GM19397 (cell line): ENCODE data around the gene UNC45B.
"Not testable (repeated sequence)": the region's sequence is repeated elsewhere in the genome, so short reads cannot be mapped to it uniquely, and the experiment has no call there.

ENCODE experiments used
- ATAC-seq: cut with Tn5 transposase; IDR thresholded peaks from one replicate; pipeline ENCODE4 v1.9.1; 2021; ENCODE audit warnings: mild to moderate bottlenecking, moderate library complexity; ENCODE audit not compliant: unreplicated experiment

The UNC45B gene

DNA sequence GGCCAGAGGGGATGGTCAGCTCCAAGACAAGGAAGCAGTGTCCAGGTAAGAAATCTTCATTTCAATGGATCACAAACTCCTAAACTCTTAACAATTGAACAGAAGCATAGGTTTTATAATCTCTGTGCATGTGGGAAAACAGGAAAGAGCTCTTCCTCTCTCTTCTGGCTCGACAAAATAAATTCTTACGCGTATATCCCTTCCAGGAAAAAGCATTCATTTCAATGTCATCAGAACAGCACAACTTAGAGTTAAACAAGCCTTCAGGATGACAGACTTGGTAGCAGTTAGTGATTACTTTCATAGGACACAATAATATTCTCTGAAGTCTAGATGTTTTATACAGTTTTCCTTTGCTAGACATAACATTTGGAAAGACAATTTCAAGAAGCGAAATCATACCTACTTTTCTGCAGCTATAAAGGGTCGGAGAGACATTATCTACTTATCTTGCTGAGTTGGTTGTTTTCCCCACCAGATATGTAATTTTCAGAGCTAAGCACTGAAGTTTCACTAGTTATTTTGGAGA is 65.9 kb downstream of the UNC45B start:
- no peak for ATAC-seq

DNA sequence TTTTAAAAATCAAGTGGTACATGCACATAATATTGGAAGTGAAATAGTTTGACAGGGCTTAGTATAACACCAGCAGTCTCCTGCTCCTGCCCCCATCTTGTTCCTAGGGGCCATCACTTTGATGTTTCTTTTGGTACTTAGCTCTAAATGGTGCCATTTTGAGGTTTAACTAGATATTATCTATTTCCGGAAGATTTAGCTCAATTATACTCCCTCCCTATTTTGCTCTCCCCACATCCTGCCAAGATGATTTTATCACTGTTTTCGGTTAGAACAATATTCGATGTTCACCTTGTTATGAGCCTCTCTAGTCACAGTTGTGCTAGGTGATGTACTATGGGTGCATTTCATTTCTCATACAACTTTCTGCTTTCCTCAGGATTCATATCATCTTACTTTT is 66.6 kb downstream of the UNC45B start:
- no peak for ATAC-seq

DNA sequence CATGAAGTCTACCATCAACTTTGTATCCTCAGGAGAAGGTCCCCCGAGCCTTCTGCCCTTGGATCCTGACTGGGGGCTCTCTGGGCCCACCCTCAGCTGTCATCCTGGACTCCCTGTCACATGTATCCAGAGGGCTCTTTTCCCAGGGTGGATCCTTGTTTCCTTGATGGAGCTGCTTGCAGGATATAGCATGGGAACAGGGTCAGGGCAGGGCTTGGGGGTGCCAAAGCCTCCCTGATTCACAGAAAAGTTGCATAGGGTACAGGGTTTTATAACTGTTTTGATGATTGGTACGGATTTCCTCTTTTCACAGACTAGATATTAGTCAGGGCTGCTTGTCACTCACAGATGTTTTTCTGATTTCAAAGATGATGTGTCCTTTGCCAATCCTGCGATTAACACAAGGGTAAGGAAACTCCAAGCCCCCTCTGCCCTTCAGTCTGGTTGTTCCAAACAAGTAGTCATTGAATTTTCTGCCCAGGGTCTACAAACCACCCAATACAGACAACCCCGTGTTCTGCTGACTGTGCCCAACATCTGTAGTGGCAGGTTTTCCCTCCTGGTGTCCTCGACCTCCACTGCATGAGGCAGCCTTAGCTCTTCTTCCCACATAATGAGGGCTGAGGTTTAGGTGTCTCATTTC is 67.1 kb downstream of the UNC45B start:
- ATAC-seq, result no peak

DNA sequence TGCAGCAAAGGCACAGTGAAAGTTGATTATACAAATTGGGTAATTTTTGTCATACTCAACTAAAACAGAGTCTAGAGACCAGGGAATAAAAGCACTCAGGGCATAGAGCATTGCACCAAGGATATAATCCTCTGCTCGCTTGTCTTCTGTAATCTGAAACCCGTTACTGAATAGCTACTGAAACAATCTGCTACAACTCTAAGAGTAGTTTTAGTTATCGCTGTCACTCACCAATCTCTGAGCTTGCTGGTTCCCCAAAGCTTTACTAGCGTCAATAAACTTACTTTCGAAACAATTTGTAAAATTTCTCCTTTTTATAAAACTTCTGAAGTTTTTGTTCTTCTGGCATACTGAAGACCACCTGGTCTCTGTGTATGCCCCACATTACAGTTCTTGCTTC is 69.5 kb downstream of the UNC45B start:
- ATAC-seq, result no peak

DNA sequence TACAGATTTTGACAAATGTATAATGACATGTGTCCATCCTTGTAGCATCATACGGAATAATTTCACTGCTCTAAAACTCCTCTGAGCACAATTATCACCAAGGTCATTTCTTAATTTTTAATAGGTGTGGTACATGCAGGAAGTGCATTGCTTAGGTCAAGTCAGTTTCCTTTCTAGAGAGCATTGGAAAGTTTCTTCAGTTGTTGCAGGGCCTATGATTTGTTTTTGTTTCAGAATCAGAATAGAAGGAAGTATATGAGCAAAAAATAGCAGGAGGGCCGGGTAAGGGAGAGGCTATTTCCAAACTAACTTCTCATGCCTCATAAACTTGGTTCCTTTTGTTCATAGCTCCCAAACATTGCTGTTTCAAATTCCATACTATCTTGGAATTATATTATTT is 71.3 kb downstream of the UNC45B start:
- ATAC-seq, result no peak

DNA sequence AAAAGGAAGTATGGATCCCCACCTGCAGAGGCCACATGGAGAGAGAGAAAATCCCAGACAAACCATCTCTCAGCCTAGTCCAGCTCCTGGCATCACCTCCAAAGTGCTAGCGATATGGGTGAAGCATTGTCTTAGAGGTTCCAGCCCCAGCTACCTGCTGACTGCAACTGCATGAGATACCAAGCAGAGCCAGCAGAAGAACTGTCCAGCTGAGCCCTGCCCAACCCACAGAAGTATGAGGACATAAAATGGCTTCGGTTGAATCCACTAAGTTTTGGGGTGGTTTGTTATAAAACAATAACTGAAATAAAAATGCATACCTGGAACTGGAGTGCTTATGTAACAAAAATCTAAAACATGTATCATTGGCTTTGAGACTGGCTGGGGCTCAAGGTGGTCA is 74.8 kb downstream of the UNC45B start:
- ATAC-seq, result no peak

DNA sequence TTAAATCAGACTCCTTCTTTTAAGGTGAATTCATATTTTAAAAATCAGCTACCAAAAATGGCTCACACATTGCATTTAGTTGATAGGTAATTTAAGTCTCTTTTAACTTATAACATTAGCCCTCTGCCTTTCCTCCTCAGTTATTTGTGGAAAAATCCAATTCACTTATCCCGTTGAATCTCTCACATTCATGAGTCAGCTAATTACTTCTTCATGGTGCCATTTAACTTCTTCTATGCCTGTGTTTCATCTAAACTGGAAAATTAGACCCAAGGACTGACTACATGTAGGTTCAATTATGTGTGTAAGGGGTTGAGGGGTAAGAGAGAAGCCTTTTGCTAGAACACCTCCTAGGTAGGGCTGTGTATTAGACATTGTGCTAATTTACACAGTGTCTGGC is 76.8 kb downstream of the UNC45B start:
- no peak for ATAC-seq

DNA sequence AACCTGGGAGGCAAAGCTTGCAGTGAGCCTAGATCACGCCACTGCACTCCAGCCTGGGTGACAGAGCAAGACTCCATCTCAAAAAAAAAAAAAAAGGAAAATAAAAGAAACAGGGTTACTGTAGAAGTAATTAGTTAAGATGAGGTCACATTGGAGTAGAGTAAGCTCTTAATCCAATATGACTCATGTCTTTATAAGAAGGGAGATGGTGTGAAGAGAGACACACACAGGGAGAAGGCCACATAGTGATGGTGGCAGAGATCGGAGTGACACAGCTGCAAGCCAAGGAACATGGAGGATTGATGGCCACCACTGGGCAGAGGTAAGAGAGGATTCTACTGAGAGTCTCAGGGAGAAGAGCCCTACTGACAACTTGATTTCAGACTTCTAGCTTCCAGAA is 79.9 kb downstream of the UNC45B start:
- no peak for ATAC-seq

DNA sequence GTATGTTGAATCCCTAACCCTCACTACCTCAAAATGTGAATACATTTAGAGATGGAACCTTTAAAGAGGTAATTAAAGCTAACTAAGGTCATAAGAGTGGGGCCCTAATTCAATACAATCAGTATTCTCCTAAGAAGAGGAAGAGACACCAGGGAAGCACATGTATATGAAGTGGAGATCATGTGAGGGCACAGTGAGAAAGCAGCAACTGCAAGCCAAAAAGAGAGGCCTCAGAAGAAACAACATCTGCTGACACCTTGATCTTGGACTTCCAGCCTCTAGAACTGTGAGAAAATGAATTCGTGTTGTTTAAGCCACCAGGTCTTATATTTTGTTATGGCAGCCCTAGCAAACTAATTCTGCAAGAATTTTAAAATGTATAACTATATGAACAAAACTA is 82.0 kb downstream of the UNC45B start:
- ATAC-seq, result no peak

DNA sequence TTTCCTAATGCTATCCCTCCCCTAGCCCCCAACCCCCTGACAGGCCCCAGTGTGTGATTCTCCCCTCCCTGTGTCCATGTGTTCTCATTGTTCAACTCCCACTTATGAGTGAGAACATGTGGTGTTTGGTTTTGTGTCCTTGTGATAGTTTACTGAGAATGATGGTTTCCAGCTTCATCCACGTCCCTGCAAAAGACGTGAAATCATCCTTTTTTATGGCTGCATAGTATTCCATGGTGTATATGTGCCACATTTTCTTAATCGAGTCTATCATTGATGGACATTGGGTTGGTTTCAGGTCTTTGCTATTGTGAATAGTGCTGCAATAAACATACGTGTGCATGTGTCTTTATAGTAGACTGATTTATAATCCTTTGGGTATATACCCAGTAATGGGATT is 86.7 kb downstream of the UNC45B start:
- not testable (repeated sequence) for ATAC-seq

DNA sequence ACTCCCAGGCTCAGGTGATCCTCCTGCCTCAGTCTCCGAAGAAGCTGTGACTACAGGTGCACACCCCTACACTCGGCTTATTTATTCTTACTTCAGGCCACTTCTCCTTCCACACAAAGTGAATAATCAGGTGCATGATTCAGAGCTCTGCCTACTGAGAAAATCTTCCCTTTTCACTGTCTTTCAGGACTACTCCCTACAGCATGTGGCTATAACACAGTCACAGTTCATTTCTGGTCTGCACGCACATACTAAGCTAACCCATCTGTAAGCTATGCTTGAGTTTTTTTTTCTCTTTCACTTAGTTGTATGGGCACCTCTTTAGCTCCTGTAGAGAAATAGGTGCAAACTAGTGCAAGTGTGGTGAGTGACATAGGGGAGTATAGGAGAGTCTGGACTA is 87.7 kb downstream of the UNC45B start:
- ATAC-seq, result no peak

DNA sequence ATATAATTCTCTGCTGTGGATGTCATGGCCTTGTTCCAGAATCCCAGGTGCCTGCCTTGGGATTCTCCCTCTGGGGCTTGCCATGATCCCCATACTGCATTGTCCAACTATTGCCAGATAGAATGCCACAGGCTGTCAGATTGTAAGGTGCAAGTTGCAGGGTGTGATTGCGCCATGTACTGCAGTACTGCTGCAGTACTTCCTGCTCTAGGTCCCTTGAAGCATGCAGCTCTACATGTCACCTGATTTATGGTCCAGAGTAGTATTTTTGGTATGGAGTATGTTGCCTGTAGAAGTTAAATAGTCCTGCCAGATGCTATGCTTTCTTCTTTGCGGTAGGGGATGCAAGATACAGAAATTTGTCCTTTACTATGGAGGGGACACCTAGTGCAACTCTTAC is 88.3 kb downstream of the UNC45B start:
- ATAC-seq, result no peak

DNA sequence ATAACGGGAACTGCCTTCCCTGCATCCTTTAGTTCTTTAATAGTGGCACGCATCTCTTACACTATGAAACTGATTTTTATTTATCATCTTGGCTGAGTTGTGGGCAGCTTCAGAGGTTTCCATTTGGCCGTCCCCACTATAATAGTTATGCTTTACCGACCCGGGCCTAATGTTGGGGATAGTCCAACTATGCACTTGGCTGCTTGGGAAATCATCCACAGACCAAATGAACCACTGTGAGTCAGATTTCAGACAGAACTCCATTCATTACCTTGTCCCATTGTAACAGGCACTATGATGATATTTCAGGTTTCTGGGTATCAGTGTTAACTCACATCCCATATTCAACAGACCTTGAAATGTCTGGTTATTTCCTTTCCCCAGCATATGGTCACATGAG is 89.2 kb downstream of the UNC45B start:
- no peak for ATAC-seq

DNA sequence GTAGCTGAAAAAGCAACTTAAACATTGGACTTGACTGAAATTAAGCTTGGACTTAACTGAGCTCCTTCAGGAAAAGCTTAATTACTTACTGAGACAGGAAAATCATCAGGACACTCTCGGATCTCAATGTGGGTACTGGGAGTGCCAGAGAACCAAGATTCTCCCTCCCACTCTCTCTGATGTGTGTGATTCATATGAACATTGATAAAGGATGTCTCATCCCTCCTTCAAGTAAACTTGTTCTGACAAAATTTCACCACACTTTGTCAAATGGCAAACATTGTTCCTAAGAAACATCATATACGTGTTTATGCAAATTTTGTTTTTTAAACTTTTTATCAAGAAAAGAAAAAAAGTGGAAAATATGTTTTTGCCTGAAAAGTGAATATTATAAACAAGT is 91.2 kb downstream of the UNC45B start:
- ATAC-seq, result no peak
